ENCODE results near the gene TTC31.

GRCh38 chr2:74538881-74539339 lies 56.0 kb downstream of the TTC31 start:
- no peak for TF ChIP-seq CTCF (IDR thresholded peaks at IDR 0.05)
- TF ChIP-seq EZH2 (IDR thresholded peaks at IDR 0.05; ENCODE audit: borderline replicate concordance, insufficient read depth, low read depth, low read length, poor library complexity, severe bottlenecking) = no peak
